Kidney (tissue), 14 donors: ENCODE data around the gene SMAD6. TPM values are rescaled to one million over a fixed set of nuclear protein-coding genes. Genes with fewer than 3 reads are reported as not detected.

ENCODE experiments used
- DNase-seq, 5 donors: peaks; one replicate each; pipeline ENCODE4 v3.0.0-alpha.2; 2013 to 2020
- FAIRE-seq: peaks from 2 replicates; lab custom pipeline; 2012; peaks lifted over from hg19 to GRCh38; lab: Jason Lieb, UNC
- H3K27ac ChIP-seq, 2 donors: one replicate each; pipeline ENCODE4 v1.7.0; 2013; ENCODE audit warnings: low read depth in 2 of 2, low read length in 2 of 2, inconsistent platforms in 1 of 2
- H3K27me3 ChIP-seq: one replicate; pipeline ENCODE4 v1.7.1; 2013; ENCODE audit warnings: low read length, inconsistent platforms; ENCODE audit not compliant: control insufficient read depth, insufficient read depth
- H3K36me3 ChIP-seq, 3 donors: one replicate each; pipeline versions ENCODE4 v1.7.0 to v1.7.1; 2013; ENCODE audit warnings: low read length in 3 of 3, control low read depth in 1 of 3, inconsistent platforms in 1 of 3; ENCODE audit not compliant: insufficient read depth in 3 of 3, control insufficient read depth in 2 of 3
- H3K4me1 ChIP-seq, 3 donors: one replicate each; pipeline versions ENCODE4 v1.7.0 to v1.7.1; 2013; ENCODE audit warnings: low read length in 3 of 3, inconsistent platforms in 1 of 3, low read depth in 1 of 3; ENCODE audit not compliant: control insufficient read depth in 2 of 3, insufficient read depth in 2 of 3
- H3K4me3 ChIP-seq, 3 donors: one replicate each; pipeline versions ENCODE4 v1.7.0 to v1.8.1; 2013; ENCODE audit warnings: low read length in 3 of 3, control low read depth in 1 of 3, inconsistent platforms in 1 of 3
- H3K9ac ChIP-seq, 3 donors: one replicate each; pipeline versions ENCODE4 v1.7.0 to v1.7.1; 2013; ENCODE audit warnings: low read length in 3 of 3, control low read depth in 1 of 3, inconsistent platforms in 1 of 3
- H3K9me3 ChIP-seq, 3 donors: one replicate each; pipeline versions ENCODE4 v1.7.0 to v1.7.1; 2013; ENCODE audit warnings: low read length in 3 of 3, control low read depth in 1 of 3, inconsistent platforms in 1 of 3; ENCODE audit not compliant: control insufficient read depth in 2 of 3, insufficient read depth in 1 of 3
- CTCF ChIP-seq: IDR thresholded peaks from 3 replicates; pipeline ENCODE4 v1.5.1; 2012; ENCODE audit warnings: mild to moderate bottlenecking, moderate library complexity, borderline replicate concordance; ENCODE audit not compliant: insufficient read depth; ENCODE audit errors: extremely low read depth
- intact Hi-C: fragments of 100-400 bp; cut with DNase I; formaldehyde crosslinking; loops from one replicate; pipeline ENCODE4 v1.11.1; 2022
- polyA plus RNA-seq: library from polyadenylated mRNA; stranded (reverse); fragments of 350-450 nt; fragmentation: Illumina TruSeq; extraction: RNeasy Lipid Tissue Mini Kit (QIAGEN cat#74804); gene quantifications from one replicate; pipeline ENCODE4 v1.2.3, GENCODE V29; 2014; ENCODE audit warnings: low read depth, low replicate concordance; ENCODE audit not compliant: insufficient read depth
- total RNA-seq: library from RNA; stranded (reverse); fragmentation: NEBNext Ultra II Directional; extraction: Animal tissue kit (Norgen Biotek cat#: 25700); gene quantifications from one replicate; pipeline ENCODE4 v1.2.1, GENCODE V29; 2021
- donor health status: control.
- donor health status: control.
- donor health status: control.
- donor health status: control.
- donor health status: control.
- donor health status: DM: yes; HTN: yes; CAD: no.
- donor health status: Normal renal cell carcinoma (clear cell type).

SMAD6 gene
- total and polyA plus RNA-seq, 2 donors from 2014 or later, result 15.4 to 23.0 TPM

GRCh38 chr15:66765478-66766281 is 63.6 kb downstream of the SMAD6 start:
- FAIRE-seq, result peak; percentile 94
- TF ChIP-seq CTCF, result no peak
- Histone ChIP-seq H3K27ac (peak overlapping the region; percentile 69 to 78), H3K9me3 (no peaks in the 10 kb centered on the region), H3K4me3 (peak overlapping the region in 1 of 3 donors; percentile 37), H3K36me3 (no peaks in the 10 kb centered on the region), H3K9ac (no peak overlapping the region), H3K4me1 (peaks cover 23 to 59% (median 58%) of the 10 kb centered on the region in 3 donors), H3K27me3 (no peaks in the 10 kb centered on the region)
- intact Hi-C loops, result no loop called here
- DNase-seq, result peak; percentile 93 to 98 (median 95)

GRCh38 chr15:66766282-66767230 is 64.5 kb downstream of the SMAD6 start:
- Histone ChIP-seq H3K9ac (no peak overlapping the region), H3K4me3 (peak overlapping the region in 1 of 3 donors; percentile 37), H3K4me1 (peaks cover 24 to 67% (median 60%) of the 10 kb centered on the region in 3 donors), H3K9me3 (no peaks in the 10 kb centered on the region), H3K36me3 (no peaks in the 10 kb centered on the region), H3K27me3 (no peaks in the 10 kb centered on the region), H3K27ac (peak overlapping the region; percentile 69 to 78)
- FAIRE-seq (no peak), DNase-seq (no peak)
- intact Hi-C loops, result no loop called here
- TF ChIP-seq CTCF, result no peak

DNA sequence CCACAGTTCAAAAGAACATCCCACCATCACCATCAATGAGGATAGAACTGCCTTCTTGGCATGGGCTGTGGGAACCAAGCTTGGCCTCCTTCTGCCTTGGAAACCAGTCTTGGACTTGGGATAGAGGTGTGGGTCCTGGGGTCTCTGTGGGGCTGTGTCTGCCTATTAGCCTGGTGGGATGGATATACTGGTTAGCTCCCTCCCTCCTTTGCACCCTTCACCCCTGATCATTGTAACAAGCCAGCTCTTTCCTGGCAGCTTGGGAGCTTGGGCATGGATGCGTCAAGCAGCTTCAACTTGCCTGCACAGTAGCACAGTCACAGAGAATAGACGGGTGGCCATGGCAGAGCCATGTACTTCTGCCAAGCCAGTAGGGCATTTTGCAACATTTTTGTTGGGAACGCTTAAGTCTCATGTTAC is 65.2 kb downstream of the SMAD6 start:
- Histone ChIP-seq H3K27me3 (no peaks in the 10 kb centered on the region), H3K4me1 (peaks cover 24 to 67% (median 56%) of the 10 kb centered on the region in 3 donors), H3K4me3 (no peak overlapping the region), H3K36me3 (no peaks in the 10 kb centered on the region), H3K9ac (no peak overlapping the region), H3K27ac (peak overlapping the region in 1 of 2 donors; percentile 1), H3K9me3 (no peaks in the 10 kb centered on the region)
- no peak for DNase-seq
- TF ChIP-seq CTCF, result no peak
- no peak for FAIRE-seq
- intact Hi-C loops, result no loop called here
